HepG2 (cell line): ENCODE results near the gene BPIFB2. TPM values are rescaled to one million over a fixed set of nuclear protein-coding genes. Genes with fewer than 3 reads are reported as not detected.

Experiments
- ATF7-NPFF ChIP-seq: sonication (generic); formaldehyde crosslinking; IDR thresholded peaks from 2 replicates; pipeline ENCODE4 v1.8.1; 2023; ENCODE audit warnings: mild to moderate bottlenecking, low read depth, missing genetic modification reagents, moderate library complexity
- FOXP1 ChIP-seq, 2 experiments: fragments of 450-650 bp in 1 of 2; IDR thresholded peaks; 2 replicates each; pipeline ENCODE4 v1.6.1; 2017 to 2018; ENCODE audit warnings: antibody characterized with exemption in 1 of 2
- JDP2 ChIP-seq: sonication (generic); formaldehyde crosslinking; IDR thresholded peaks from 2 replicates; pipeline ENCODE4 v1.8.1; 2022; ENCODE audit warnings: missing genetic modification reagents, borderline replicate concordance
- KLF9 ChIP-seq: IDR thresholded peaks from 2 replicates; pipeline ENCODE4 v1.6.1; 2016; ENCODE audit warnings: low read depth
- MTF2 ChIP-seq: sonication (generic); formaldehyde crosslinking; IDR thresholded peaks from 2 replicates; pipeline ENCODE4 v1.5.0; 2020; ENCODE audit warnings: missing genetic modification reagents, borderline replicate concordance
- NFIC ChIP-seq: IDR thresholded peaks from 2 replicates; pipeline ENCODE4 v1.6.1; 2012; ENCODE audit warnings: mild to moderate bottlenecking, low read length, inconsistent platforms
- NFRKB ChIP-seq: fragments of 450-650 bp; IDR thresholded peaks from 2 replicates; pipeline ENCODE4 v1.6.1; 2017
- NONO ChIP-seq, 2 experiments: fragments of 450-650 bp in 1 of 2; sonication (generic) in 1 of 2; formaldehyde crosslinking in 1 of 2; IDR thresholded peaks in 1 of 2; conservative IDR thresholded peaks in 1 of 2; 2 replicates each; pipeline versions ENCODE4 v1.6.1 to v1.8.0; 2017 to 2022; ENCODE audit warnings: mild to moderate bottlenecking in 1 of 2, missing genetic modification reagents in 1 of 2, moderate library complexity in 1 of 2
- NRL ChIP-seq: sonication (generic); formaldehyde crosslinking; IDR thresholded peaks from 2 replicates; pipeline ENCODE4 v1.5.0; 2020; ENCODE audit warnings: missing genetic modification reagents, mild to moderate bottlenecking, moderate library complexity, borderline replicate concordance
- PRPF4 ChIP-seq: fragments of 200-400 bp; formaldehyde crosslinking; IDR thresholded peaks from 2 replicates; pipeline ENCODE4 v1.6.1; 2016; ENCODE audit warnings: low read length, low read depth; ENCODE audit not compliant: poor library complexity, severe bottlenecking
- TBX2 ChIP-seq: sonication (generic); formaldehyde crosslinking; IDR thresholded peaks from 2 replicates; pipeline ENCODE4 v1.5.0; 2020; ENCODE audit warnings: missing genetic modification reagents, mild to moderate bottlenecking, borderline replicate concordance
- WIZ ChIP-seq: sonication (generic); formaldehyde crosslinking; IDR thresholded peaks from 2 replicates; pipeline ENCODE4 v1.5.1; 2020; ENCODE audit warnings: mild to moderate bottlenecking, missing genetic modification reagents
- ZIK1 ChIP-seq: sonication (generic); formaldehyde crosslinking; IDR thresholded peaks from 2 replicates; pipeline ENCODE4 v1.5.0; 2020; ENCODE audit warnings: mild to moderate bottlenecking, low read depth, missing genetic modification reagents, borderline replicate concordance
- ZNF207 ChIP-seq: fragments of 450-650 bp; IDR thresholded peaks from 2 replicates; pipeline ENCODE4 v1.6.1; 2016; ENCODE audit warnings: antibody characterized with exemption, borderline replicate concordance
- ZNF552 ChIP-seq: sonication (generic); formaldehyde crosslinking; IDR thresholded peaks from 2 replicates; pipeline ENCODE4 v1.9.0; 2022; ENCODE audit warnings: missing genetic modification reagents, mild to moderate bottlenecking, borderline replicate concordance
- ZNF615 ChIP-seq: sonication (generic); formaldehyde crosslinking; IDR thresholded peaks from 2 replicates; pipeline ENCODE4 v1.5.0; 2020; ENCODE audit warnings: mild to moderate bottlenecking, missing genetic modification reagents, borderline replicate concordance
- ZNF616 ChIP-seq: sonication (generic); formaldehyde crosslinking; IDR thresholded peaks from 2 replicates; pipeline ENCODE4 v1.5.0; 2020; ENCODE audit warnings: low read depth, mild to moderate bottlenecking, missing genetic modification reagents
- ZNF713 ChIP-seq: sonication (generic); formaldehyde crosslinking; IDR thresholded peaks from 2 replicates; pipeline ENCODE4 v1.4.0; 2020; ENCODE audit warnings: mild to moderate bottlenecking, missing genetic modification reagents
- ZNF841 ChIP-seq: sonication (generic); formaldehyde crosslinking; IDR thresholded peaks from 2 replicates; pipeline ENCODE4 v1.8.1; 2023; ENCODE audit warnings: missing genetic modification reagents, borderline replicate concordance
- ZNF878 ChIP-seq: sonication (generic); formaldehyde crosslinking; IDR thresholded peaks from 2 replicates; pipeline ENCODE4 v1.8.1; 2023; ENCODE audit warnings: mild to moderate bottlenecking, missing genetic modification reagents, moderate library complexity
- ZSCAN20 ChIP-seq: sonication (generic); formaldehyde crosslinking; IDR thresholded peaks from 2 replicates; pipeline ENCODE4 v1.4.0; 2020; ENCODE audit warnings: missing genetic modification reagents, mild to moderate bottlenecking, borderline replicate concordance
- polyA plus RNA-seq, 8 experiments: library from polyadenylated mRNA; depleted of rRNA in 3 of 8; stranded (reverse) in 7 of 8; unstranded in 1 of 8; fragments of >200 nt; fragmentation: Illumina TruSeq in 4 of 8; extraction: Trizol in 4 of 8; gene quantifications; 2 replicates each; pipeline versions ENCODE4 v1.2.1 to v1.2.3, GENCODE V29; 2011 to 2016; ENCODE audit warnings: low read depth in 4 of 8, missing spikeins in 1 of 8, mixed read lengths in 1 of 8; ENCODE audit not compliant: insufficient read depth in 1 of 8
- total RNA-seq, 5 experiments: library from RNA; depleted of rRNA; stranded (reverse); fragments of >200 nt; fragmentation: Illumina TruSeq; extraction: Trizol; gene quantifications; 2 replicates each; pipeline ENCODE4 v1.2.3, GENCODE V29; 2016; ENCODE audit warnings: low read depth in 1 of 5
- TF ChIP-seq, protein P1 (sequence below): sonication (generic); formaldehyde crosslinking; IDR thresholded peaks from 2 replicates; pipeline ENCODE4 v1.4.0; 2020; ENCODE audit warnings: mild to moderate bottlenecking, missing genetic modification reagents
- TF ChIP-seq, protein P2 (sequence below): sonication (generic); formaldehyde crosslinking; IDR thresholded peaks from 2 replicates; pipeline ENCODE4 v1.4.0; 2020; ENCODE audit warnings: mild to moderate bottlenecking, missing genetic modification reagents

BPIFB2 gene
- total and polyA plus RNA-seq, 2 of the 13 experiments (the other 11 are each of a cell fraction or from before 2014, with no cell fraction given): 54.5 to 902 TPM

DNA sequence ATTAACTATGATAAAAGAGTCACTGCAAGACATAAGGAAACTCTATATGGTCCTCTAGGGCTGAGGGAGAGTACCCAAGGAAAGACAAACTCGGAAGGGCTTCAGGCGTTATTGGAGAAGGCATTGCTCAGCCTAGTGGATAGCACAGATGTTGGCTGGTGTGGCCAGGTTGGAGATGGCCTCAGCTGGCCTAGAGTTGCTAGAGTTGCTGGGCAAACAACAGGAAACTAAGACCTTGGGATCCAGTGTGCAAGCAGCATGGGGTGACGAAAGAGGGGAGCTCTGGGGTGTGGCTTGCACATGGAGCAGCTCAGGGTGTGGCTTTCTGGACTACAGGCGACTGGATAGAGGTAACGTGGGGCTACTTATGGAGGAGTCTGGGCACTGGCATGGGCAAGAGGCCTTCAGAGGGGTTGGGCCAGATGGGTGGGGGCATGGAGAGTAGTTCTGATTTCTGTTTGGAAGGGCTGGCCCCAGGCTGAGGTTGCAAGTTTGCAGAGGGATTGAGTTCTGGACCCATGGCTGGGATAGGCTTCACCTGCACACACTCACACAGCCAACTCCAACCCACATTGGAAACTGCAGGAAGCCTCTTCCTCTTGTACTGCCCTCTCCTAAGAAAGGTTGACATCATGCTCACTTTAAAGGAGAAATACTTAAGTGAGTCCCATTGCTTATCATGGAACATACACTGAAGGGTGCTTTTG, 18.7 kb downstream of the BPIFB2 start (continued):
- no peak for TF ChIP-seq ZSCAN20 (CRISPR knock-in tag)
- peak; percentile 59; the same call in 1 of the 2 replicates for TF ChIP-seq ATF7-NPFF
- TF ChIP-seq FOXP1 (IDR thresholded peaks at IDR 0.05): no peak
- peak; percentile 8; the same call in 1 of the 2 replicates for TF ChIP-seq FOXP1 (CRISPR knock-in tag; IDR thresholded peaks at IDR 0.05)
- TF ChIP-seq ZNF207: no peak
- TF ChIP-seq JDP2: no peak
- no peak for TF ChIP-seq ZNF615
- TF ChIP-seq NRL: no peak; the same call in 1 of the 2 replicates
- TF ChIP-seq KLF9 (CRISPR knock-in tag): no peak; the same call in 1 of the 2 replicates
- no peak; the same call in 1 of the 2 replicates for TF ChIP-seq ZNF713
- TF ChIP-seq MTF2 (CRISPR knock-in tag): no peak
- TF ChIP-seq, protein P1, sequence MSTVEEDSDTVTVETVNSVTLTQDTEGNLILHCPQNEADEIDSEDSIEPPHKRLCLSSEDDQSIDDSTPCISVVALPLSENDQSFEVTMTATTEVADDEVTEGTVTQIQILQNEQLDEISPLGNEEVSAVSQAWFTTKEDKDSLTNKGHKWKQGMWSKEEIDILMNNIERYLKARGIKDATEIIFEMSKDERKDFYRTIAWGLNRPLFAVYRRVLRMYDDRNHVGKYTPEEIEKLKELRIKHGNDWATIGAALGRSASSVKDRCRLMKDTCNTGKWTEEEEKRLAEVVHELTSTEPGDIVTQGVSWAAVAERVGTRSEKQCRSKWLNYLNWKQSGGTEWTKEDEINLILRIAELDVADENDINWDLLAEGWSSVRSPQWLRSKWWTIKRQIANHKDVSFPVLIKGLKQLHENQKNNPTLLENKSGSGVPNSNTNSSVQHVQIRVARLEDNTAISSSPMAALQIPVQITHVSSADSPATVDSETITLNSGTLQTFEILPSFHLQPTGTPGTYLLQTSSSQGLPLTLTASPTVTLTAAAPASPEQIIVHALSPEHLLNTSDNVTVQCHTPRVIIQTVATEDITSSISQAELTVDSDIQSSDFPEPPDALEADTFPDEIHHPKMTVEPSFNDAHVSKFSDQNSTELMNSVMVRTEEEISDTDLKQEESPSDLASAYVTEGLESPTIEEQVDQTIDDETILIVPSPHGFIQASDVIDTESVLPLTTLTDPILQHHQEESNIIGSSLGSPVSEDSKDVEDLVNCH (CRISPR knock-in tag): no peak
- TF ChIP-seq TBX2 (CRISPR knock-in tag): peak; percentile 36; the same call in 1 of the 2 replicates
- 0 out of 2 replicates have a peak, but pooled peaks have one; percentile 62 for TF ChIP-seq NFIC
- TF ChIP-seq ZIK1: peak; percentile 38; the same call in 1 of the 2 replicates
- TF ChIP-seq PRPF4: no peak
- TF ChIP-seq ZNF841 (CRISPR knock-in tag): peak; percentile 80; the same call in 1 of the 2 replicates
- TF ChIP-seq NONO (IDR thresholded peaks at IDR 0.05): no peak
- peak; percentile 81; the same call in 1 of the 2 replicates for TF ChIP-seq NONO (CRISPR knock-in tag; conservative IDR thresholded peaks at IDR 0.05)
- TF ChIP-seq, protein P2, sequence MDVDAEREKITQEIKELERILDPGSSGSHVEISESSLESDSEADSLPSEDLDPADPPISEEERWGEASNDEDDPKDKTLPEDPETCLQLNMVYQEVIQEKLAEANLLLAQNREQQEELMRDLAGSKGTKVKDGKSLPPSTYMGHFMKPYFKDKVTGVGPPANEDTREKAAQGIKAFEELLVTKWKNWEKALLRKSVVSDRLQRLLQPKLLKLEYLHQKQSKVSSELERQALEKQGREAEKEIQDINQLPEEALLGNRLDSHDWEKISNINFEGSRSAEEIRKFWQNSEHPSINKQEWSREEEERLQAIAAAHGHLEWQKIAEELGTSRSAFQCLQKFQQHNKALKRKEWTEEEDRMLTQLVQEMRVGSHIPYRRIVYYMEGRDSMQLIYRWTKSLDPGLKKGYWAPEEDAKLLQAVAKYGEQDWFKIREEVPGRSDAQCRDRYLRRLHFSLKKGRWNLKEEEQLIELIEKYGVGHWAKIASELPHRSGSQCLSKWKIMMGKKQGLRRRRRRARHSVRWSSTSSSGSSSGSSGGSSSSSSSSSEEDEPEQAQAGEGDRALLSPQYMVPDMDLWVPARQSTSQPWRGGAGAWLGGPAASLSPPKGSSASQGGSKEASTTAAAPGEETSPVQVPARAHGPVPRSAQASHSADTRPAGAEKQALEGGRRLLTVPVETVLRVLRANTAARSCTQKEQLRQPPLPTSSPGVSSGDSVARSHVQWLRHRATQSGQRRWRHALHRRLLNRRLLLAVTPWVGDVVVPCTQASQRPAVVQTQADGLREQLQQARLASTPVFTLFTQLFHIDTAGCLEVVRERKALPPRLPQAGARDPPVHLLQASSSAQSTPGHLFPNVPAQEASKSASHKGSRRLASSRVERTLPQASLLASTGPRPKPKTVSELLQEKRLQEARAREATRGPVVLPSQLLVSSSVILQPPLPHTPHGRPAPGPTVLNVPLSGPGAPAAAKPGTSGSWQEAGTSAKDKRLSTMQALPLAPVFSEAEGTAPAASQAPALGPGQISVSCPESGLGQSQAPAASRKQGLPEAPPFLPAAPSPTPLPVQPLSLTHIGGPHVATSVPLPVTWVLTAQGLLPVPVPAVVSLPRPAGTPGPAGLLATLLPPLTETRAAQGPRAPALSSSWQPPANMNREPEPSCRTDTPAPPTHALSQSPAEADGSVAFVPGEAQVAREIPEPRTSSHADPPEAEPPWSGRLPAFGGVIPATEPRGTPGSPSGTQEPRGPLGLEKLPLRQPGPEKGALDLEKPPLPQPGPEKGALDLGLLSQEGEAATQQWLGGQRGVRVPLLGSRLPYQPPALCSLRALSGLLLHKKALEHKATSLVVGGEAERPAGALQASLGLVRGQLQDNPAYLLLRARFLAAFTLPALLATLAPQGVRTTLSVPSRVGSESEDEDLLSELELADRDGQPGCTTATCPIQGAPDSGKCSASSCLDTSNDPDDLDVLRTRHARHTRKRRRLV: no peak
- no peak for TF ChIP-seq WIZ (CRISPR knock-in tag)
- no peak for TF ChIP-seq NFRKB
- TF ChIP-seq ZNF878 (CRISPR knock-in tag): peak; percentile 81
- TF ChIP-seq ZNF616: no peak
- no peak for TF ChIP-seq ZNF552 (CRISPR knock-in tag)
